ENCODE data around the gene ABHD14A. TPM values are rescaled to one million over a fixed set of nuclear protein-coding genes. Genes with fewer than 3 reads are reported as not detected.

The ABHD14A gene
- total RNA-seq, 1 donor from 2014 or later, result 11.8 TPM

Other genes starting within 250 kb of the ABHD14A start
- gene IQCF6, start 195.8 kb upstream of the ABHD14A start, total RNA-seq, result not detected in 2 replicates
- gene IQCF2, start 113.4 kb upstream of the ABHD14A start, total RNA-seq, result not detected in 2 replicates
- not detected in 2 replicates for gene IQCF5, start 99.5 kb upstream of the ABHD14A start, total RNA-seq
- gene IQCF1, start 71.7 kb upstream of the ABHD14A start, total RNA-seq, result not detected in 2 replicates
- 22.9 and 25.5 TPM in 2 replicates for gene RRP9, start 33.2 kb upstream of the ABHD14A start, total RNA-seq
- gene PARP3, start 32.7 kb upstream of the ABHD14A start, total RNA-seq, result 4.6 and 4.8 TPM in 2 replicates
- not detected in 2 replicates for gene GPR62, start 19.7 kb upstream of the ABHD14A start, total RNA-seq
- 95.4 and 102 TPM in 2 replicates for gene PCBP4, start 7.6 kb upstream of the ABHD14A start, total RNA-seq
- 10.3 and 12.3 TPM in 2 replicates for gene ABHD14B, start 1.0 kb upstream of the ABHD14A start, total RNA-seq
- gene ACY1, start 8.5 kb downstream of the ABHD14A start, total RNA-seq, result 16.4 and 21.1 TPM in 2 replicates
- 768 and 872 TPM in 2 replicates for gene RPL29, start 20.8 kb downstream of the ABHD14A start, total RNA-seq
- gene DUSP7, start 81.5 kb downstream of the ABHD14A start, total RNA-seq, result 24.2 and 24.9 TPM in 2 replicates
- 3.1 and 3.7 TPM in 2 replicates for gene POC1A, start 179.4 kb downstream of the ABHD14A start, total RNA-seq
- gene ALAS1, start 223.1 kb downstream of the ABHD14A start, total RNA-seq, result 51.4 and 56.3 TPM in 2 replicates

All from astrocyte (in vitro differentiated cells and primary cell).